NCI-H2171 (cell line): ENCODE results near the gene CXorf49.

Source experiments
- DNase-seq: peaks from one replicate; lab custom pipeline; 2025; lab: John Stamatoyannopoulos, UW

The CXorf49 gene

DNA sequence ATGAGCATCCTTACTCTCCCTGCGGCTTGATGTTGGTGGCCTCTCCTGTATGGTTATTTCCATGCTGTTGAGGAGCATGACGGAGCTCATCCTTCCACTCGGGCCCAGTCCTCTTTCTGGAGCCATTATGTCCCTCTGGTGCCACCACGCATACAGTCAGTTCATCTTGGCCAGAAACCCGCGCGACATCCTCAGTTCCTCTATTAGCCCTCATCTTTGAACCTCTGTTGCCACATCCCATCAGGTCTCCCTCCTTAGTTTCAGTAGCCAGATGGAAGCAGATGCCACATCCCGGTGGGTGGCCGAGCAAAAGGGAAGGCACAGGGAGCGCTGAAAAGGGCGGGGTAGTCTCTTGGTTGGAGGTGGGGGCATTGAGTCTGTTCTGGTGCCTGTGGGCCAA lies 46.1 kb downstream of the CXorf49 start:
- no peak for DNase-seq

DNA sequence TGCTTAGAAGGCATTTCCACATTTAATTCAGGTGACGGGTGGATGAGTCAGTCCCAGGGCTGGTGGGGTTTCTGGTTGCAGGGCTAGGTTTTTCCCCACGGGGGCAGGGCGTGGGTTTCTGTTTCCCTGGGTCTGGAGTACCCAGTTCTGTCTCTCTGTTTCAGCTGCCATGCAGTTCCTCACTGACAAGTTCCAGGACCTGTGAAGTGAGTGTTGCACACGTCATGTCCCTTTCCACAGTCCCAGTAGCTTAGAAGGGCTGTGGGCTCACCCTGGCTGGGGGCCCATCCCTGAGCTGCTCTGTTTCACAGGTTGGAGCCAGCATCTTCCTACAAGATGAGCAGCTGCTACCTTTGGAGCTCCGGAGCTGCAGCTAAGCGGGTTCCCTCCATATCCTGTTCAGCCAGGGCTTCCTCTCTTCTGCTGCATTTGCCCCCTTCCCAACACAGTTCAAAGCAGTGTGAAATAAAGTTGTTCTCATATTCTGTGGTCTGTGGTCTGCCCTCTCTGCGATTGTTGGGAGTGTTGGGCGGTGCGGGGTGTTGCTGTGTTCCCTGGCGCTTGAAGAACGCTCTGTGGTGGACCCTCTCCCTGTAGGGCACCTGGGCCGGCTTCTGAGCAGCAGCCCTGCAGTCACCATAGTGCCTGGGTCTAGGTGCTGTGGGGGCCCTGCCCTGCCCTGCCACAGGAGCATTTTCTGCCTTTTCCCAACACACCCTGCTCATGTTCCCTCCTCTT lies 46.9 kb downstream of the CXorf49 start:
- no peak for DNase-seq

DNA sequence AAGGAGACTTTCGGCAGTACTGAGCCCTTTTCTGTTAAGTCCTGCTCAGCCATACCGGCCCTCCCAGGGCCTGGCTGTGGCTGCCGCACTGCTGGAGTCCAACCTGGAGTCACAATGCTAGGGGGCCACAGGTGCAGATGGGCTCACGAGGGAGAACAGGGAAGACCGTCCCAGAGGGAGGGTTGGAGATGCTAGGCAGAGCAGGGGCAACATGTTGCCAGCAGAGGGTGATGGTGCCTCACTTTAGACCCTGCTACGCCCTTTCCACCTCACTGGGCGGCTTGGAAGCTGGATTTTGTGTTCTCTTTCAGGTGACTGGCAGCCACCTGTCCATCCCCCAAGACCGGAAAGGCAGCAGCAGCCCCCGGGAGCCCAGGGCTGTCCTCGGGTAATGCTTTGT lies 48.1 kb downstream of the CXorf49 start:
- peak; percentile 9 for DNase-seq

DNA sequence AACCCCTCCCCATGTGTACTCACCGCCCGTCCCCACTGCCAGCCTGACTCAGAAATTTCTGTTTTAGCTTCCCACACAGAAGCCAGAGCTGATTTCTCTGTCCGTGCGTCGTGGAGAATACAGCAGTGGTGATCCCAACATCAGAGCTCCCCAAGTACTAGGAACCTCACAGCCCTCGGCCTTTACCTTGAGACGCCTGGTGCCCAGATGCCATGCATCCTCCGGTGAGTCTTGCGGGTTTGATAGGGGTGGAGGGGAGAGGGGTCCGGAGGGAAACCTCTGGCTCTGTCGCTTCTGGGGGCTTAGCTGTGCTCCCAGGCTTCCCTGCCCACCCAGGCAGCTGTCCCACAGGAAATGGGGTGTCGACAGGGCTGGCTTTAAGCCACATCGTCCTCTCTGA lies 48.6 kb downstream of the CXorf49 start:
- DNase-seq: no peak

DNA sequence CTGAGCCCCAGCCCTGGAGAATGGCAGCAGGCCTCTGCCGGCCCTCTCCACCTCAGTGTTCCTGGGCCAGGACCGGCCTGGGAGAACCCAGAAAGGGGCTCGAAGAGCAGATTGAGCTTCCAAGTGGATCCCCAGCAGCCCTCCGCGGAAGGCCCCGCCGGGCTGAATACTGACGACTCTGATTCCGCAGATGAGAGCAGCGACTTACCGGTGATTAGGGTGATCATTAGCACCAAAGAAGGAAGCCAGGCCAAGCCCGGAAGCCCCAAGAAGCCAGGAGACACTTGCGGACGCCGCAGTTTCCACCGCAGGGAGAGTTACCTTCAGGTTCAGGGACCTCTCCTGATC lies 49.9 kb downstream of the CXorf49 start:
- DNase-seq: no peak

DNA sequence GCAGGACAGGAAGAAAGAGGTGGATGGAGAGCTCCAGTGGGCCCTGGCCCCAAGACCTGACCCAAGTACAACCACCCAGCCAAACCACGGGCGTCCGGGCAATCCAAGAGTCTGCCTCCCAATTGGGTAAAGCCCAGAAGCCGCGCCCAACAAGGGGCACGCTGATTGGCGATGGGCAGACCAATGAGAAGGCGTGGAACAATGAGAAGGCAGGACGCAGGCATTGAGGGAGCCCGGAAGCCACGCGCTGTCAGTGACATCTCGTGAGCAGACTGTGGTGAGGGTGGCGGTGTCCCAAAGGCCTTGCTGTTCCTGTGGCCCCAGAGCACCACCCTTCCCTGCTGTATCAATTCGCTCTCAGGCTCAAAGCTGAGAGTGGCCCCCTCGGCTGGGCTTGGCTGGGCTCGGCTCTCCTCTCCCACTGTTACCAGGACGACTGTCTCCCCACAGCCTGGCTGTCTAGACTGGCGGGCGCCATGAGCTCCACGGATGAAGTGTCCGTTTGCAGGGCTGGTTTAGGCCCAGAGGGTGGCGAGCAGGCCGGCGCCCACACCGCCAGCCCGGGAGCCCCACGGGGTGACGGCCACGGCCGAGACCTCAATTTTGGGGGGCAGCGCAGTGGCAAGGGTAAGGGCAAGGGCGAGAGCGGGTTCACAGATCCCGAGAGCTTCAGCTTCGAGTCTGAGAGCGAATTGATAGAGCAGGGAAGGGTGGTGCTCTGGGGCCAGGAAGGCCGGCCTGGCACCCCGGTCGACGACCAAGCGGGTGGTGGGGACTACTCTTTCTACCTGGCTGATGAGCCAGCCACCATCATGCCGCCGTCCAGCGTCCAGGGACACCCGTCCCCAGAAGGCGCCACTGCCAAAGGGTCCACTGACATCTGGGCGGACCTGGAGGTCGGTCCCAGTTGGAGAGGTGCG lies 50.5 kb downstream of the CXorf49 start, which contains the start of gene LOC101059915:
LOC101059915 (plus strand) TSS at position 219 of the 920 bp plus-strand sequence.
- no peak for DNase-seq

DNA sequence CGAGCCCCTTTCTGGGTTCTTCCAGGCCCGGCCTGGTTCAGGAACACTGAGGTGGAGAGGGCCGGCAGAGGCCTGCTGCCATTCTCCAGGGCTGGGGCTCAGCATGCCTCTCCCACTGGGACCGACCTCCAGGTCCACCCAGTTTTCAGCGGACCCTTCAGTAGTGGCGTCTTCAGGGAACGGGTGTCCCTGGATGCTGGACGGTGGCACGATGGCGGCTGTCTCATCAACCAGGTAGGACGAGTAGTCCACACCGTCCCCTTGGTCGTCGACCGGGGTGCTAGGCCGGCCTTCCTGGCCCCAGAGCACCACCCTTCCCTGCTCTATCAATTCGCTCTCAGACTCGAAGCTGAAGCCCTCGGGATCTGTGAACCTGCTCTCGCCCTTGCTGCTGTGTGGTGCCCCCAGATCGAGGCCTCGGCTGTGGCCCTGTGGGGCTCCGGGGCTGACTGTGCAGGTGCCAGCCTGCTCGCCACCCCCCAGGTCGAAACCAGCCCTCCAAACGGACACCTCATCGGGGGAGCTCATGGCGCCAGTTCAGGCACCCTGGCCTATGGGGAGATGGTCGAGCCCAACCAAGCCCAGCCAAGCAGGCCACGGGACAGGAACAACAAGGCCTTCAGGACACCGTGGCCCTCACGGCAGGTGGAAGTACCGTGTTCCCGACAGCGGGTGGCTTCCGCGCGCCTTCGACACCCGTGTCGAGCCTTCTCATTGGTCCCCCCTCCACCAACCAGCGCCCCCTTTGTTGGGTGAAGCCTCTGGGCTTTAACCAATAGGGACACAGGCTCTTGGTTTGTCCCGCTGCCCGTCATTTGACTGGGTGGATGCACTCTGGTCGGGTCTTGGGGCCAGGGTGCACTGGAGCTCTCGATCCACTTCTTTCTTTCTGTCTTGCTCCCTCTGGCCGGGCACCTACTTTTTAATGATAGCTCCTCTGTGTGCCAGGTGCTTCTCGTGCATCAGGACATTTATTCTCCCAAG lies 51.6 kb downstream of the CXorf49 start:
- DNase-seq: no peak

DNA sequence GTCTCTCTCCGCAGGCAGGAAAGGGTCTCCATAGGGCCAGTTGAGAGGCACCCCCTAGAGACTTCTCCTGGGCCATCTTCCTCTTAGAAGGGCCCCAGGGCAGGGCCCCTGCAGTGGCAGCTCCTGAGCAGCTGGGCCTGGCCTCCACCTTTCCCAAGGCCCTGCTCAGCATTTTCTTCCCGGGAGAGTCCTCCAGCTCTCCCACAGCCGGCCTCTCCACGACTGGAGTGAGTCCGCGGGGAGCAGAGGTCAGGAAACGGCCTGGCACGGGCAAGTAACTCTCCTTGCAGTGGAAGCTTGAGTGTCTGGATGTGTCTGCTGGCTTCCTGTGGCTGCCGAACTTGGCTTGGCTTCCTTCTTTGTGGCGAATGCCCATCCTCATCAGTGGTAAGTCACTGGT lies 52.3 kb downstream of the CXorf49 start:
- DNase-seq: no peak

DNA sequence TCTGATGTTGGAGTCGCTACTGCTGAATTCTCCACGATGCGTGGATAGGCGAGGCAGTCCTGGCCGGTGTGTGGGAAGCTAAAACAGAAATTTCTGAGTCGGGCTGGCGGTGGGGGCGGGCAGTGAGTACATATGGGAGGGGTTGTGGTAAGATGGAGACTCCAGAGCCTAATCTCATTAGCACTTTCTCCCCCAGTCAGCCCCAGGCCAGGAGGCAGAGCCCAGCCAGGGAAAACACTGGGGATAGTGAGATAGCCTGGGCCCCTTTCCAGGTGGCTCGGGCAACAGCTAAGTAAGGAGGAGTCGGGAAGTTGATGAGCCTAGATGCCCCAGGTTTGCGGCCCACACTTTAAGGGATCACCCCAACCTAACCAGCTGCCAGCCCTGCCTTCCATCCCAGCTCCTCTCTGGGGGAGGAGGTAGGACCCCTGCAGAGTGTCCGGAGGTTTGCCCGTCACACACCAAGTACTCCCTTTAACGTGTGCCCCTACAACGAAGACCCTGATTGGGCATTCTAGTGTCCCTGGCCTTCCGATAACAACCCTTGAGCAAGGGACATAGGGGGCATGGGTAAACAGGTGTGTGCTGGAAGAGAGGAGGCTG lies 53.1 kb downstream of the CXorf49 start:
- DNase-seq: no peak
